Measurements from ENCODE around the gene KCNIP3. TPM values are rescaled to one million over a fixed set of nuclear protein-coding genes. Genes with fewer than 3 reads are reported as not detected.

KCNIP3 gene
- total RNA-seq, 1 donor: 2.6 TPM

GRCh38 chr2:95292623-95293260 lies 4.4 kb upstream of the KCNIP3 start:
- no peak overlapping the region for H3K4me3 ChIP-seq (ENCODE audit: low read depth, low read length)
- DNase-seq (ENCODE audit: low read depth): no peak
- no peak for TF ChIP-seq CTCF (IDR thresholded peaks at IDR 0.05; ENCODE audit: insufficient read depth, low read depth, low read length)

- no peak for TF ChIP-seq CTCF (IDR thresholded peaks at IDR 0.05; ENCODE audit: insufficient read depth, low read depth, low read length)
- no peak overlapping the region for H3K4me3 ChIP-seq (ENCODE audit: low read depth, low read length)
- DNase-seq (ENCODE audit: low read depth): no peak
Observed at GRCh38 chr2:95294579-95295250, 2.4 kb upstream of the KCNIP3 start.

- H3K4me3 ChIP-seq (ENCODE audit: low read depth, low read length): no peak overlapping the region
- no peak for DNase-seq (ENCODE audit: low read depth)
- no peak for TF ChIP-seq CTCF (IDR thresholded peaks at IDR 0.05; ENCODE audit: insufficient read depth, low read depth, low read length)
Observed at GRCh38 chr2:95295376-95295775, 1.8 kb upstream of the KCNIP3 start.

- no peak overlapping the region for H3K4me3 ChIP-seq (ENCODE audit: low read depth, low read length)
- DNase-seq (ENCODE audit: low read depth): no peak
- no peak for TF ChIP-seq CTCF (IDR thresholded peaks at IDR 0.05; ENCODE audit: insufficient read depth, low read depth, low read length)
Observed at GRCh38 chr2:95296011-95296410, 1.1 kb upstream of the KCNIP3 start.

- TF ChIP-seq CTCF (IDR thresholded peaks at IDR 0.05; ENCODE audit: insufficient read depth, low read depth, low read length): no peak
Observed at GRCh38 chr2:95297639-95298395, 670 bp downstream of the KCNIP3 start.

GRCh38 chr2:95298486-95299111 lies 1.5 kb downstream of the KCNIP3 start:
- no peak for DNase-seq (ENCODE audit: low read depth)
- H3K4me3 ChIP-seq (ENCODE audit: low read depth, low read length): no peak overlapping the region
- no peak for TF ChIP-seq CTCF (IDR thresholded peaks at IDR 0.05; ENCODE audit: insufficient read depth, low read depth, low read length)

More at GRCh38 chr2:95297639-95298395, 670 bp downstream of the KCNIP3 start:
- DNase-seq (ENCODE audit: low read depth): no peak
- no peak overlapping the region for H3K4me3 ChIP-seq (ENCODE audit: low read depth, low read length)

All from fibroblast of villous mesenchyme (primary cell).